HEK293 (cell line): ENCODE measurements around the gene RTN1.

ENCODE experiments used
- TCF7L2 ChIP-seq: IDR thresholded peaks from 2 replicates; pipeline ENCODE4 v1.6.1; 2011; ENCODE audit warnings: low read depth, mild to moderate bottlenecking, inconsistent platforms, low read length, moderate library complexity, borderline replicate concordance
- ZBTB1 ChIP-seq: fragments of 450-650 bp; formaldehyde crosslinking; IDR thresholded peaks from 2 replicates; pipeline ENCODE4 v1.5.1; 2016; ENCODE audit warnings: missing biosample characterization, missing genetic modification characterization
- ZFP37 ChIP-seq: fragments of 450-650 bp; formaldehyde crosslinking; IDR thresholded peaks from 2 replicates; pipeline ENCODE4 v1.5.1; 2016; ENCODE audit warnings: missing biosample characterization, missing genetic modification characterization
- ZNF10 ChIP-seq: fragments of 450-650 bp; formaldehyde crosslinking; IDR thresholded peaks from 2 replicates; pipeline ENCODE4 v1.5.1; 2017; ENCODE audit warnings: missing biosample characterization, missing genetic modification characterization
- ZNF518A ChIP-seq: fragments of 450-650 bp; formaldehyde crosslinking; conservative IDR thresholded peaks from 2 replicates; pipeline ENCODE4 v1.5.1; 2016; ENCODE audit warnings: low read depth, missing biosample characterization, missing genetic modification characterization
- ZNF664 ChIP-seq: fragments of 450-650 bp; formaldehyde crosslinking; IDR thresholded peaks from 2 replicates; pipeline ENCODE4 v1.5.1; 2016; ENCODE audit warnings: missing biosample characterization, missing genetic modification characterization
- ZNF670 ChIP-seq: fragments of 450-650 bp; formaldehyde crosslinking; IDR thresholded peaks from 2 replicates; pipeline ENCODE4 v1.5.1; 2016; ENCODE audit warnings: missing biosample characterization, missing genetic modification characterization, low read depth
- ZNF707 ChIP-seq: fragments of 450-650 bp; formaldehyde crosslinking; IDR thresholded peaks from 2 replicates; pipeline ENCODE4 v1.5.1; 2016; ENCODE audit warnings: missing biosample characterization, missing genetic modification characterization
- ZNF777 ChIP-seq: fragments of 450-650 bp; formaldehyde crosslinking; IDR thresholded peaks from 2 replicates; pipeline ENCODE4 v1.5.1; 2017; ENCODE audit warnings: missing biosample characterization, missing genetic modification characterization, borderline replicate concordance
- ZNF785 ChIP-seq: fragments of 450-650 bp; formaldehyde crosslinking; IDR thresholded peaks from 2 replicates; pipeline ENCODE4 v1.5.1; 2016; ENCODE audit warnings: missing biosample characterization, missing genetic modification characterization
- ZSCAN16 ChIP-seq: fragments of 450-650 bp; formaldehyde crosslinking; IDR thresholded peaks from 2 replicates; pipeline ENCODE4 v1.5.1; 2016; ENCODE audit warnings: missing biosample characterization, missing genetic modification characterization
- ZSCAN5A ChIP-seq: fragments of 450-650 bp; formaldehyde crosslinking; IDR thresholded peaks from 2 replicates; pipeline ENCODE4 v1.5.1; 2016; ENCODE audit warnings: missing biosample characterization, missing genetic modification characterization

GRCh38 chr14:59871166-59871495 is 555 bp upstream of the RTN1 start:
- TF ChIP-seq TCF7L2 (no peak), ZNF785 (tag by site-specific recombination) (no peak), ZFP37 (tag by site-specific recombination) (no peak), ZNF707 (tag by site-specific recombination) (no peak), ZNF777 (tag by site-specific recombination) (no peak), ZNF10 (tag by site-specific recombination) (no peak), ZNF670 (no peak), ZBTB1 (tag by site-specific recombination) (no peak), ZNF664 (tag by site-specific recombination) (no peak), ZSCAN16 (tag by site-specific recombination) (no peak), ZNF518A (no peak), ZSCAN5A (tag by site-specific recombination) (no peak)
